Measurements from ENCODE around the gene MYOG.

GRCh38 chr1:203035111-203036000, 50.5 kb downstream of the MYOG start:
- TF ChIP-seq CTCF (IDR thresholded peaks at IDR 0.05) (no peak), POLR2A (IDR thresholded peaks at IDR 0.05) (no peak)
